HCT116 (cell line): ENCODE results near the gene PGBD2. TPM values are rescaled to one million over a fixed set of nuclear protein-coding genes. Genes with fewer than 3 reads are reported as not detected.

Source experiments
- ATAC-seq: fragments of 200-7000 bp; cut with Tn5 transposase; 2 replicates; pipeline ENCODE4 v1.9.1; 2020; ENCODE audit warnings: mild to moderate bottlenecking, moderate library complexity
- BruUV-seq: library from RNA; stranded (reverse); fragments of 400-500 nt; replicated peaks from 2 replicates; lab custom pipeline; 2021; lab: Mats Ljungman, UMichigan
- CTCF ChIA-PET: fragments of 300-600 bp; sonication (Branson Sonifier 250); formaldehyde crosslinking; loops from one replicate; lab custom pipeline; 2021; ENCODE audit warnings: antibody characterized with exemption; lab: Charles Lee
- POLR2A ChIA-PET: fragments of 300-600, 350-600 bp; sonication (Branson Sonifier 250); formaldehyde crosslinking; loops from one replicate; lab custom pipeline; 2021; ENCODE audit warnings: antibody characterized with exemption; lab: Charles Lee
- RAD21 ChIA-PET, 2 experiments: fragments of 300-600 bp; sonication (Branson Sonifier 250); formaldehyde crosslinking; loops; one replicate each; lab custom pipeline; 2023; ENCODE audit warnings: low total read pairs in 2 of 2; ENCODE audit not compliant: uncharacterized antibody in 2 of 2, unreplicated experiment in 2 of 2, low non-redundant PET in 1 of 2; lab: Charles Lee
- DNase-seq: peaks from one replicate; pipeline ENCODE4 v3.0.0-alpha.2; 2010; ENCODE audit warnings: low read depth, low spot score
- H2AFZ ChIP-seq: fragments of 200-600 bp; shearing (Covaris generic), sonication (generic); 2 replicates; pipeline ENCODE4 v1.6.1; 2017; ENCODE audit warnings: low read depth, mixed run types, mixed read lengths, antibody characterized with exemption, low read length; ENCODE audit not compliant: poor library complexity, severe bottlenecking
- H3K27ac ChIP-seq: 2 replicates; pipeline ENCODE4 v1.5.1; 2012; ENCODE audit warnings: low read depth, low read length
- H3K27me3 ChIP-seq: fragments of 200-600 bp; sonication (generic); 2 replicates; pipeline ENCODE4 v1.6.1; 2016; ENCODE audit warnings: mixed run types, low read length, mixed read lengths; ENCODE audit not compliant: insufficient read depth
- H3K36me3 ChIP-seq, 2 experiments: fragments of 200-500 bp in 1 of 2; fragments of 200-600 bp in 1 of 2; sonication (Bioruptor generic) in 1 of 2; sonication (generic) in 1 of 2; 2 replicates each; pipeline versions ENCODE4 v1.5.1 to v1.6.1; 2014 to 2016; ENCODE audit warnings: low read length in 2 of 2, inconsistent platforms in 1 of 2, mixed read lengths in 1 of 2, mixed run types in 1 of 2; ENCODE audit not compliant: insufficient read depth in 2 of 2, control insufficient read depth in 1 of 2
- H3K4me1 ChIP-seq, 2 experiments: fragments of 200-600 bp in 1 of 2; sonication (generic) in 1 of 2; 2 replicates each; pipeline versions ENCODE4 v1.5.1 to v1.6.1; 2012 to 2017; ENCODE audit warnings: low read length in 2 of 2, inconsistent platforms in 1 of 2, mild to moderate bottlenecking in 1 of 2, mixed read lengths in 1 of 2, mixed run types in 1 of 2, moderate library complexity in 1 of 2; ENCODE audit not compliant: insufficient read depth in 2 of 2, control insufficient read depth in 1 of 2
- H3K4me2 ChIP-seq: fragments of 200-600 bp; sonication (generic); 2 replicates; pipeline ENCODE4 v1.6.1; 2017; ENCODE audit warnings: mixed run types, low read length, mixed read lengths
- H3K4me3 ChIP-seq, 2 experiments: fragments of 200-600 bp in 1 of 2; sonication (generic) in 1 of 2; replicated peaks in 1 of 2; 2 replicates each; pipeline ENCODE4 v1.5.1; 2011 to 2016; ENCODE audit warnings: low read length in 2 of 2, control low read depth in 1 of 2, low read depth in 1 of 2, mild to moderate bottlenecking in 1 of 2, mixed read lengths in 1 of 2, mixed run types in 1 of 2
- H3K79me2 ChIP-seq: fragments of 200-600 bp; sonication (generic); 2 replicates; pipeline ENCODE4 v1.6.1; 2017; ENCODE audit warnings: mild to moderate bottlenecking, mixed run types, low read length, moderate library complexity, mixed read lengths; ENCODE audit not compliant: insufficient read depth
- H3K9ac ChIP-seq: fragments of 200-600 bp; sonication (generic); 2 replicates; pipeline ENCODE4 v1.6.1; 2016; ENCODE audit warnings: low read length, mixed read lengths
- H3K9me2 ChIP-seq: fragments of 200-600 bp; sonication (generic), shearing (Covaris generic); 2 replicates; pipeline ENCODE4 v1.6.1; 2017; ENCODE audit warnings: mixed run types, mild to moderate bottlenecking, moderate library complexity; ENCODE audit not compliant: insufficient read depth
- H3K9me3 ChIP-seq, 2 experiments: fragments of 200-500 bp in 1 of 2; fragments of 200-600 bp in 1 of 2; sonication (Bioruptor generic) in 1 of 2; sonication (generic) in 1 of 2; 2 replicates each; pipeline ENCODE4 v1.6.1; 2014 to 2017; ENCODE audit warnings: low read length in 2 of 2, mixed read lengths in 2 of 2, inconsistent platforms in 1 of 2, low read depth in 1 of 2, mild to moderate bottlenecking in 1 of 2, mixed run types in 1 of 2, moderate library complexity in 1 of 2; ENCODE audit not compliant: control insufficient read depth in 1 of 2, insufficient read depth in 1 of 2
- H4K20me1 ChIP-seq: fragments of 200-600 bp; sonication (generic), shearing (Covaris generic); 2 replicates; pipeline ENCODE4 v1.6.1; 2017; ENCODE audit warnings: mixed run types, mild to moderate bottlenecking, moderate library complexity; ENCODE audit not compliant: insufficient read depth
- ELF1 ChIP-seq: IDR thresholded peaks from 2 replicates; pipeline ENCODE4 v1.6.1; 2012; ENCODE audit warnings: low read depth, borderline replicate concordance
- EZH2phosphoT487 ChIP-seq: fragments of 200-600 bp; IDR thresholded peaks from 2 replicates; pipeline ENCODE4 v1.6.1; 2018; ENCODE audit warnings: antibody characterized with exemption, borderline replicate concordance
- JUND ChIP-seq: IDR thresholded peaks from 2 replicates; pipeline ENCODE4 v1.6.1; 2012
- POLR2A ChIP-seq: IDR thresholded peaks from 2 replicates; pipeline ENCODE4 v1.7.0; 2011; ENCODE audit warnings: borderline replicate concordance; ENCODE audit not compliant: insufficient read depth, insufficient read length; ENCODE audit errors: extremely low read depth
- POLR2AphosphoS5 ChIP-seq: IDR thresholded peaks from 2 replicates; pipeline ENCODE4 v1.6.1; 2011; ENCODE audit warnings: mild to moderate bottlenecking, low read depth, low read length, moderate library complexity
- SP1 ChIP-seq: IDR thresholded peaks from 2 replicates; pipeline ENCODE4 v1.6.1; 2012; ENCODE audit warnings: low read depth
- YY1 ChIP-seq: IDR thresholded peaks from 2 replicates; pipeline ENCODE4 v1.6.1; 2011; ENCODE audit warnings: low read length, low read depth, moderate library complexity, mild to moderate bottlenecking; ENCODE audit not compliant: insufficient replicate concordance; ENCODE audit errors: extremely low read depth
- intact Hi-C: fragments of 100-400 bp; cut with micrococcal nuclease; formaldehyde crosslinking; loops from 2 replicates; pipeline ENCODE4 v1.10.0; 2022
- total RNA-seq: library from RNA; stranded (reverse); gene quantifications from one replicate; pipeline ENCODE4 v1.2.1, GENCODE V29; 2021; ENCODE audit not compliant: unreplicated experiment
- TF ChIP-seq, protein P1 (sequence below): IDR thresholded peaks from 2 replicates; pipeline ENCODE4 v1.6.1; 2012

The PGBD2 gene
- total RNA-seq, 1 experiment from 2014 or later = 5.1 TPM

DNA sequence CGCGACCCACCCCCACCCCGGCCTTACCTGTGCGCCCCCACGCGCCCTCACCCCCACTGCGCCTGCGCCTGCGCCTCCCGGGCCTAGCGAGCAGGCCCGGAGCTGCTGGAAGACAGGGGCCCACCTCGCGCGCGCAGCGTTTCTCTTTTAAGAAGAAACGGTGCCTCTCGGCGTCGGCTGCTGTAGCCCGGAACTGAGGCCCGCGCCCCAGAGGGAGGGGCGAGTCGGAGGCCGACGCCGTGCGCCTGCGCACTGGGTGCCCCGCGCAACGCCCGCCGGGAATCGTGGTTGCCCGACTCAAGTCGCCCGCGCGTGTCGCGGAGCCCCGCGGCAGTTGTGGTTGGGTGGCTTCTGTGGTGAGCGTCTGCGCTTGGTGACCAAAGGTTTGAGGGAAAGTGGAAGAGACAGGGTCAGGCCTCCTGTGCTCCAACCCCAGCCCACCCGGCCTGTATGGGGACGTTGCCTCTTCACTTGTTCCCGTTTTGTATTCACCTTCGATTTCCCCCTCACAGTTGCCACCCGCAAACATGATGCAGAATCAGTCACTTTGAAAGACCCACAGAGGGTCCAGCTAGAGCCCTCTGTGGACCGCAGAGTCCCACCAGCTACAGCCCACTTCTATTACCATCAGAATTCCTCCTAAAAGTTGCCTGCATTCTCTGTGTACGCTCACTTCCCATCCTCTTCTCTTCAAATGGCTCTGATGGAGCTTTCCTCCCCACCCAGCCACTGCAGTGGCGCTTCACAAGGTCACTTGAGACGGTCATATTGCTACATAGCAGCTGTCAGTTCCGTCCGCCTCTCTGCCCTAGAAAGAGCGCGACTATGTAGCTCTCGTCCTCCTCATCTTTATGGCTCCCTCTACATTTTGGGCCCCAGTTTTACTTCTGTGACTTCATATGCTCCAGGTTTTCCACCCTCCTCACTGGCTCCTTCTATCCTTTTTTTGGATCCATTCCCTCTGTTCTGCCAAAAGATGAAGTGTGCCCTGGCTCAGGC, 46.8 kb upstream of the PGBD2 start, which contains the start of gene ZNF692 (continued):
- TF ChIP-seq EZH2phosphoT487 (no peak), ELF1 (no peak; the same call in 1 of the 2 replicates), YY1 (peak; percentile 58), JUND (no peak), POLR2A (peak; percentile 83), POLR2AphosphoS5 (peak; percentile 98), SP1 (peak; percentile 92)
- TF ChIP-seq, protein P1, sequence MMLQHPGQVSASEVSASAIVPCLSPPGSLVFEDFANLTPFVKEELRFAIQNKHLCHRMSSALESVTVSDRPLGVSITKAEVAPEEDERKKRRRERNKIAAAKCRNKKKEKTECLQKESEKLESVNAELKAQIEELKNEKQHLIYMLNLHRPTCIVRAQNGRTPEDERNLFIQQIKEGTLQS = no peak

DNA sequence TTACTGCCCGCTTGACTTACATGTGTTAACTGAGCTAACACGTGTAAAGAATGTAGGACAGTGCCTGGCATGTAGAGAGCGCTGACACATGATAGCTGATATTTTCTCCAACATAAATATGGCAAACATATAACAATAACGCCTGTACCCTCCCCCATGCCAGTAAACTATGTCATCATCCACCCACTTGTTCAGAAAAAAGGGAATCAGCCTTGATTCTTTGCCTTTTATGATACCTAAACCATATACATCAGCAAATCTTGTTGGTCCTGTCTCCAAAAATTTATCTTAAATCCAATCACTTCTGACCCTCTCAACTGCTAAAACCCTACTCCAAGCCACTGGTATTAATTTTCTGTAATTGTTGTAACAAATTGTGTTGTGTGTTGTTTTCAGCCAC, 46.0 kb upstream of the PGBD2 start:
- H3K9me2 ChIP-seq = no peaks in the 10 kb centered on the region
- ChIA-PET POLR2A (interaction anchor here (2.2 to 2.8 kb wide), 2 partner anchors 13 to 22 kb away, joined by 11 to 44 read pairs; partner anchors contain the start of gene ZNF672), CTCF (no interaction called here), RAD21 (no interaction called here)
- peaks cover 12 to 41% of the 10 kb centered on the region in 2 experiments for H3K4me1 ChIP-seq
- TF ChIP-seq EZH2phosphoT487 = no peak
- TF ChIP-seq, protein P1 = no peak
- peaks cover 30% of the 10 kb centered on the region; the same call in 1 of the 2 replicates for H3K79me2 ChIP-seq
- no TSS peak for BruUV-seq
- ATAC-seq = no peak
- no peaks in the 10 kb centered on the region for H3K9me3 ChIP-seq
- peak overlapping the region; percentile 92; the same call in 1 of the 2 replicates for H3K9ac ChIP-seq
- peak overlapping the region; percentile 66 to 83 for H3K4me3 ChIP-seq
- peaks cover 0 to 10% of the 10 kb centered on the region in 2 experiments; a peak in 1 of 4 replicates for H3K36me3 ChIP-seq
- no peak for DNase-seq
- peak overlapping the region; percentile 72 for H3K4me2 ChIP-seq
- H3K27me3 ChIP-seq = no peaks in the 10 kb centered on the region
- H4K20me1 ChIP-seq = no peaks in the 10 kb centered on the region
- H2AFZ ChIP-seq = no peak overlapping the region
- peak overlapping the region; percentile 79; the same call in 1 of the 2 replicates for H3K27ac ChIP-seq
- intact Hi-C loops = no loop called here
